CD8-positive, alpha-beta memory T cell (primary cell): Measurements from ENCODE around the gene P2RY4. TPM values are rescaled to one million over a fixed set of nuclear protein-coding genes. Genes with fewer than 3 reads are reported as not detected.

Experiments
- polyA plus RNA-seq: library from polyadenylated mRNA; unstranded; fragments of 300-500 nt; fragmentation: Illumina TruSeq; gene quantifications from one replicate; pipeline ENCODE4 v1.2.3, GENCODE V29; 2021
- total RNA-seq, 2 experiments: library from RNA; stranded (reverse); gene quantifications; one replicate each; pipeline ENCODE4 v1.2.3, GENCODE V29; 2021

The P2RY4 gene
- total and polyA plus RNA-seq, 3 experiments from 2014 or later: 0.18 TPM; not detected in 2

Other genes starting within 250 kb of the P2RY4 start
- gene AWAT2, start 210.3 kb downstream of the P2RY4 start, total RNA-seq: not detected
- gene AWAT2, start 210.3 kb downstream of the P2RY4 start, polyA plus RNA-seq: not detected
- gene OTUD6A, start 197.7 kb downstream of the P2RY4 start, total RNA-seq: not detected
- not detected for gene OTUD6A, start 197.7 kb downstream of the P2RY4 start, polyA plus RNA-seq
- 10 to 100 TPM; 33.6 TPM for gene IGBP1, start 126.8 kb downstream of the P2RY4 start, total RNA-seq
- gene IGBP1, start 126.8 kb downstream of the P2RY4 start, polyA plus RNA-seq: 59.3 TPM
- not detected for gene DGAT2L6, start 82.7 kb downstream of the P2RY4 start, total RNA-seq
- not detected for gene DGAT2L6, start 82.7 kb downstream of the P2RY4 start, polyA plus RNA-seq
- not detected for gene AWAT1, start 25.5 kb downstream of the P2RY4 start, total RNA-seq
- gene AWAT1, start 25.5 kb downstream of the P2RY4 start, polyA plus RNA-seq: not detected
- not detected for gene ARR3, start 8.1 kb upstream of the P2RY4 start, total RNA-seq
- not detected for gene ARR3, start 8.1 kb upstream of the P2RY4 start, polyA plus RNA-seq
- gene RAB41, start 22.0 kb upstream of the P2RY4 start, total RNA-seq: not detected
- gene RAB41, start 22.0 kb upstream of the P2RY4 start, polyA plus RNA-seq: not detected
- 10 to 100 TPM; 26.4 to 28.9 TPM for gene PDZD11, start 29.7 kb upstream of the P2RY4 start, total RNA-seq
- gene PDZD11, start 29.7 kb upstream of the P2RY4 start, polyA plus RNA-seq: 40.7 TPM
- gene KIF4A, start 29.9 kb upstream of the P2RY4 start, total RNA-seq: 10 to 100 TPM; 16.5 to 17.7 TPM
- gene KIF4A, start 29.9 kb upstream of the P2RY4 start, polyA plus RNA-seq: not detected
- gene GDPD2, start 163.1 kb upstream of the P2RY4 start, total RNA-seq: under 1 TPM in 1 of 2 experiments, not detected in 1; 0.09 TPM
- not detected for gene GDPD2, start 163.1 kb upstream of the P2RY4 start, polyA plus RNA-seq
- gene DLG3, start 184.6 kb upstream of the P2RY4 start, total RNA-seq: 10 to 100 TPM; 28.1 to 30.4 TPM
- gene DLG3, start 184.6 kb upstream of the P2RY4 start, polyA plus RNA-seq: 13.5 TPM